Gastrocnemius medialis (tissue), 4 donors: ENCODE data around the gene ADAM22. TPM values are rescaled to one million over a fixed set of nuclear protein-coding genes. Genes with fewer than 3 reads are reported as not detected.
A peak's percentile ranks its signal among the peaks of the same experiment; 100 is the strongest.

Experiments
- ATAC-seq, 2 donors: fragments of 150-250 bp; one replicate each; pipeline ENCODE4 v1.9.1; 2016
- DNase-seq, 2 donors: peaks; one replicate each; pipeline ENCODE4 v3.0.0-alpha.2; 2019
- H3K27ac ChIP-seq, 4 donors: fragments of 200-600 bp; sonication (generic); 1 replicate in 1 of 4; 2 replicates in 3 of 4; pipeline ENCODE4 v1.5.1; 2016 to 2018; ENCODE audit warnings: mild to moderate bottlenecking in 2 of 4, moderate library complexity in 1 of 4
- H3K27me3 ChIP-seq, 3 donors: fragments of 200-600 bp; sonication (generic) in 2 of 3; 1 replicate in 1 of 3; 2 replicates in 2 of 3; pipeline versions ENCODE4 v1.5.1 to v1.6.0; 2016 to 2019; ENCODE audit warnings: mild to moderate bottlenecking in 1 of 3, moderate library complexity in 1 of 3
- H3K36me3 ChIP-seq, 2 donors: fragments of 200-600 bp; sonication (generic) in 1 of 2; one replicate each; pipeline ENCODE4 v1.5.1; 2017 to 2018
- H3K4me1 ChIP-seq, 2 donors: fragments of 200-600 bp; sonication (generic) in 1 of 2; one replicate each; pipeline ENCODE4 v1.5.1; 2016 to 2017; ENCODE audit warnings: mild to moderate bottlenecking in 2 of 2
- H3K4me3 ChIP-seq, 4 donors: fragments of 200-600 bp; sonication (generic) in 3 of 4; 1 replicate in 1 of 4; 2 replicates in 3 of 4; pipeline ENCODE4 v1.5.1; 2016 to 2019; ENCODE audit warnings: mild to moderate bottlenecking in 2 of 4
- H3K9me3 ChIP-seq, 3 donors: fragments of 200-600 bp; sonication (generic) in 2 of 3; 1 replicate in 1 of 3; 2 replicates in 2 of 3; pipeline ENCODE4 v1.5.1; 2016 to 2019
- POLR2A ChIP-seq, 2 donors: fragments of 450-650 bp; IDR thresholded peaks; one replicate each; pipeline ENCODE4 v1.6.1; 2017; ENCODE audit warnings: antibody characterized with exemption in 2 of 2, mild to moderate bottlenecking in 2 of 2, moderate library complexity in 2 of 2
- in situ Hi-C, 4 donors: fragments of 200-750 bp; cut with MboI; loops; one replicate each; pipeline versions ENCODE4 v1.15.0 to v1.8.0; 2017; ENCODE audit warnings: low sequenced_read_pairs in 4 of 4
- intact Hi-C: fragments of 100-400 bp; cut with DNase I; formaldehyde crosslinking; loops from one replicate; pipeline ENCODE4 v1.15.1; 2023; ENCODE audit warnings: low total_unique reads
- total RNA-seq, 4 donors: library from RNA; depleted of rRNA; stranded (reverse); fragments of >200 nt; gene quantifications; one replicate each; pipeline versions ENCODE4 v1.1.0 to v1.2.3, GENCODE V29; 2016
- TF ChIP-seq, protein P1 (sequence below), 5 experiments: fragments of 450-650 bp in 3 of 5; fragments of 200-600 bp in 2 of 5; sonication (generic) in 2 of 5; IDR thresholded peaks in 4 of 5; conservative IDR thresholded peaks in 1 of 5; 1 replicate in 4 of 5; 2 replicates in 1 of 5; pipeline ENCODE4 v1.5.1; 2016 to 2019; ENCODE audit warnings: antibody characterized with exemption in 5 of 5, mild to moderate bottlenecking in 3 of 5, moderate library complexity in 3 of 5

ADAM22 gene
- total RNA-seq, 4 donors from 2014 or later: 0.07 to 0.31 (median 0.14) TPM

DNA sequence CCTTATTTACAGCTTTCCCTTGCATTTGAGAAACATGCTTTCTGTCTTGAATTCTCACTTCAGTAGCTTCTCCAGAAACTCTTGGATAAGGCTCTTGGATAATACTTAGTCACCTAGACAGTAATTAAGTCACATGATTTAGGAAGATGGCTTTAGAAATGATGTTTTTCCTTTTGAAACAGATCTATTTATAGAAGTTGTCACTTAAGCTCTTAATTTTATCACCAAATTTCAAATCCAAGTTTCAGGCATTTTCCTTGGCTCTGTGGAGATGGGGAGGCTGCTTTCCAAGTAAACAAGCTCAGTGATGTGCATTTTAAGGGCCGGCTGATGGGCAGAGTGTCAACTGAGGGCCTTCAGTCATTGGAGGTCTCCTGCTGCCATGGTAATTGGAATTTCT is 155.5 kb downstream of the ADAM22 start:
- DNase-seq (no peak), ATAC-seq (no peak)
- TF ChIP-seq, protein P1, sequence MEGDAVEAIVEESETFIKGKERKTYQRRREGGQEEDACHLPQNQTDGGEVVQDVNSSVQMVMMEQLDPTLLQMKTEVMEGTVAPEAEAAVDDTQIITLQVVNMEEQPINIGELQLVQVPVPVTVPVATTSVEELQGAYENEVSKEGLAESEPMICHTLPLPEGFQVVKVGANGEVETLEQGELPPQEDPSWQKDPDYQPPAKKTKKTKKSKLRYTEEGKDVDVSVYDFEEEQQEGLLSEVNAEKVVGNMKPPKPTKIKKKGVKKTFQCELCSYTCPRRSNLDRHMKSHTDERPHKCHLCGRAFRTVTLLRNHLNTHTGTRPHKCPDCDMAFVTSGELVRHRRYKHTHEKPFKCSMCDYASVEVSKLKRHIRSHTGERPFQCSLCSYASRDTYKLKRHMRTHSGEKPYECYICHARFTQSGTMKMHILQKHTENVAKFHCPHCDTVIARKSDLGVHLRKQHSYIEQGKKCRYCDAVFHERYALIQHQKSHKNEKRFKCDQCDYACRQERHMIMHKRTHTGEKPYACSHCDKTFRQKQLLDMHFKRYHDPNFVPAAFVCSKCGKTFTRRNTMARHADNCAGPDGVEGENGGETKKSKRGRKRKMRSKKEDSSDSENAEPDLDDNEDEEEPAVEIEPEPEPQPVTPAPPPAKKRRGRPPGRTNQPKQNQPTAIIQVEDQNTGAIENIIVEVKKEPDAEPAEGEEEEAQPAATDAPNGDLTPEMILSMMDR (IDR thresholded peaks at IDR 0.05 in 4 of 5, conservative IDR thresholded peaks at IDR 0.05 in 1 of 5): no peak
- TF ChIP-seq POLR2A (IDR thresholded peaks at IDR 0.05): no peak
- H3K4me1 ChIP-seq: peaks cover 0 to 6% of the 10 kb centered on the region in 2 donors
- H3K4me3 ChIP-seq: no peak overlapping the region
- in situ Hi-C loops (no loop called here), intact Hi-C loops (no loop called here)
- no peaks in the 10 kb centered on the region for H3K36me3 ChIP-seq
- H3K27me3 ChIP-seq: no peaks in the 10 kb centered on the region
- H3K27ac ChIP-seq: no peak overlapping the region
- no peaks in the 10 kb centered on the region for H3K9me3 ChIP-seq

DNA sequence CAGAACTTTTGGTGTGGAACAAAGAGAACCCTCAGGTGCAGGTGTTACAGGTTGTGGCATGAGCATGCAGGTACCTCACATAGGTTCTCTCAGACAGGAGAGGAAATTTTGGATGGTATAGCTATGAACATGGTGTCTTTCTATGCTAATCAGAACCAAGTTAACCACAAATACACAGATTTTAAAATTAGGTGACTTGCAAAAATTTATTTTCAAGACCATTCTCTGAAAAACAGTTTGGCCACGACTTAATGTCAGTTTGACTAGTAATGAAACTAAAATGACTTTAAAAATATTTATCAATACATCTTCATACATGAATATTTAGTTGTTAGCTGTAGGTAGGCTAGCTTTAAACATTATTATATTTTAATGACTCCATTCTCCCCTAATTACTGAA is 156.2 kb downstream of the ADAM22 start:
- no peak for DNase-seq
- Histone ChIP-seq H3K27ac (no peak overlapping the region), H3K9me3 (no peaks in the 10 kb centered on the region), H3K4me1 (peaks cover 0 to 6% of the 10 kb centered on the region in 2 donors), H3K36me3 (no peaks in the 10 kb centered on the region), H3K4me3 (no peak overlapping the region), H3K27me3 (no peaks in the 10 kb centered on the region)
- intact Hi-C loops (no loop called here), in situ Hi-C loops (no loop called here)
- no peak for TF ChIP-seq POLR2A (IDR thresholded peaks at IDR 0.05)
- TF ChIP-seq, protein P1 (IDR thresholded peaks at IDR 0.05 in 4 of 5, conservative IDR thresholded peaks at IDR 0.05 in 1 of 5): no peak
- ATAC-seq: no peak

DNA sequence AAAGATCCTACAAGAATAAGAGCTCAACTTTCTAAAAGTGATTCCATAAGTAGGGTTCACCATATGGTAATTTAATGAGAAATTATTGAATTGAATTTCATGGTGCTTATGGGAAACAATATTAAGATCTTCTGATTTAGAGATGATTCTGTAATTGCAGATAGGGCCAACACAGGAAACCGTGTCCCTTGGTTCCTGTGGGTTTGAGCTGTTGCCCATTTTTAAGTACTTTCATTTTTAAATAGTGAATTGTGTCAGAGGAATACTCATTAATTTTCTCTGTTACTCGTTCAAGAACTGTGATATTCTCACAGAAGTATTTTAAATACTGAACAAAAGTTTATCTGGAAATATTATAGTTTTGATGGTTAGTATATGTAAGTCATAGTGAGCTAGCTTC is 156.6 kb downstream of the ADAM22 start:
- DNase-seq: no peak
- no peak overlapping the region for H3K27ac ChIP-seq
- no peaks in the 10 kb centered on the region for H3K27me3 ChIP-seq
- in situ Hi-C loops (no loop called here), intact Hi-C loops (no loop called here)
- ATAC-seq: no peak
- no peaks in the 10 kb centered on the region for H3K36me3 ChIP-seq
- H3K4me1 ChIP-seq: peaks cover 0 to 6% of the 10 kb centered on the region in 2 donors
- peak overlapping the region in 1 of 4 donors; percentile 1 for H3K4me3 ChIP-seq
- TF ChIP-seq, protein P1 (IDR thresholded peaks at IDR 0.05 in 4 of 5, conservative IDR thresholded peaks at IDR 0.05 in 1 of 5): no peak
- no peak for TF ChIP-seq POLR2A (IDR thresholded peaks at IDR 0.05)
- H3K9me3 ChIP-seq: no peaks in the 10 kb centered on the region

DNA sequence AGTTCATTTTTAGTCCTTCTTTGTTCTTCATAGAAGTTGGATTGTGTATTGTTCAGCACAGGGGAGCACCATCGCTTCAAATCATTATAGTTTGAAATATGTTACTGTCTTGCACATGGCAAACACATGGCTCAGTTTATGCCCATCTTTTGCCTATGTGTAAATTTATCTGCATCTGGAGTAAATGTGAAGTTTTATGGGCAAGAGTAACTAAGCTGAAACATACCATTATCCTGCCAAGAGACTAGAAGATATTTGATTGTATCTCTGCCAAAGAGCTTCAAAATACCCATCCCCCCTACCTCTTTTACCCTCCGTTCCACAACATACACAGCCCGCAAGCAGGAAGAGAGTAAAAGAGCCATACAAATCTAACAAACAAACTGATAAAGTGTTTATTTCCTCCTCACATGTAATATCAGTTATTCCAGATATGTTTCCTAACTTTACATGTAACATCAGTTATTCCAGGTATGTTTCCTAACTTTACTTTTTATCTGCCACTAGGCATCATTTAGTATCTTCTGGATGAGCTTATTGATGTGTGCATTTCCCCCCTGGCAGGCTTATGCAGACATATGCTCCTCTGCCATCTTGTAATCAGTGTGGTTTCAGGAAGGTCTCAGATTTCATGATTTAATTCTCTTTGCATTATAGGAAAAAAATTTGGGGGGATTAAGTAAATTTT is 158.1 kb downstream of the ADAM22 start:
- no peak overlapping the region for H3K27ac ChIP-seq
- no peaks in the 10 kb centered on the region for H3K27me3 ChIP-seq
- intact Hi-C loops (no loop called here), in situ Hi-C loops (no loop called here)
- no peaks in the 10 kb centered on the region for H3K9me3 ChIP-seq
- no peak for TF ChIP-seq POLR2A (IDR thresholded peaks at IDR 0.05)
- peaks cover 0 to 6% of the 10 kb centered on the region in 2 donors for H3K4me1 ChIP-seq
- ATAC-seq: no peak
- H3K4me3 ChIP-seq: no peak overlapping the region
- no peak for DNase-seq
- no peaks in the 10 kb centered on the region for H3K36me3 ChIP-seq

DNA sequence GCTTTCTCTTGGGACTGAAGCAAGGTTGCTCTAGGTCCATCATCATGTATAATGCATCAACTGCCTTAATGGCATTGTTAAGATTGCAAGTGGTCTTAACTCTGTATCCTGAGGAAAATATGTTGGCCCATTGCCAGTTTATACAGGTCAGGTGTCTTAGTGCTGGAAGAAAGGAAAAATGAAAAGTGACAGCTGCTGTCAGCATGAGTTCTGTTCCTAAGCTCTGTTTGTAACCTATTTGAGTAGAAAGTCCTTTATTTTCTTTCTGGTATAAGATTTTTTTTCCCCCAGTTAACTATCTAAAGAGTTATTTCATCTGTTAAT is 158.6 kb downstream of the ADAM22 start:
- Histone ChIP-seq H3K4me1 (peaks cover 0 to 6% of the 10 kb centered on the region in 2 donors), H3K9me3 (no peaks in the 10 kb centered on the region), H3K27me3 (no peaks in the 10 kb centered on the region), H3K36me3 (no peaks in the 10 kb centered on the region), H3K4me3 (no peak overlapping the region), H3K27ac (no peak overlapping the region)
- no peak for DNase-seq
- intact Hi-C loops (no loop called here), in situ Hi-C loops (no loop called here)
- TF ChIP-seq POLR2A (IDR thresholded peaks at IDR 0.05): no peak
- TF ChIP-seq, protein P1 (IDR thresholded peaks at IDR 0.05 in 4 of 5, conservative IDR thresholded peaks at IDR 0.05 in 1 of 5): no peak
- ATAC-seq: no peak
